Cardiac fibroblast (primary cell): ENCODE measurements around the gene ABCA5.

Experiments used
- DNase-seq, 2 donors: peaks; one replicate each; pipeline versions ENCODE4 v3.0.0 to v3.0.0-alpha.2; 2010; ENCODE audit warnings: low read depth in 2 of 2
- H3K4me3 ChIP-seq, 2 donors: replicated peaks in 1 of 2; 1 replicate in 1 of 2; 2 replicates in 1 of 2; pipeline ENCODE4 v1.5.1; 2011; ENCODE audit warnings: low read depth in 2 of 2, low read length in 2 of 2, mild to moderate bottlenecking in 2 of 2, moderate library complexity in 1 of 2
- CTCF ChIP-seq: IDR thresholded peaks from one replicate; pipeline ENCODE4 v1.5.1; 2011; ENCODE audit warnings: low read depth, mild to moderate bottlenecking, low read length, inconsistent platforms

Gene ABCA5

GRCh38 chr17:69227541-69227940, 99.4 kb downstream of the ABCA5 start:
- H3K4me3 ChIP-seq, result no peak overlapping the region
- no peak for TF ChIP-seq CTCF
- DNase-seq, result no peak

- no peak for TF ChIP-seq CTCF
- no peak overlapping the region for H3K4me3 ChIP-seq
- peak; percentile 66 to 80 for DNase-seq
Observed at GRCh38 chr17:69223809-69224208, 103.1 kb downstream of the ABCA5 start.

GRCh38 chr17:69222707-69223258, 104.2 kb downstream of the ABCA5 start:
- no peak for DNase-seq
- H3K4me3 ChIP-seq, result no peak overlapping the region
- no peak for TF ChIP-seq CTCF

- no peak for TF ChIP-seq CTCF
- no peak overlapping the region for H3K4me3 ChIP-seq
- DNase-seq, result no peak
Observed at GRCh38 chr17:69220098-69220497, 106.8 kb downstream of the ABCA5 start.

GRCh38 chr17:69218986-69219385, 107.9 kb downstream of the ABCA5 start:
- no peak for TF ChIP-seq CTCF
- H3K4me3 ChIP-seq, result no peak overlapping the region
- DNase-seq, result no peak

- peak in 1 of 2 donors; percentile 8 for DNase-seq
- TF ChIP-seq CTCF, result no peak
Observed at GRCh38 chr17:69213059-69213813, 113.7 kb downstream of the ABCA5 start.

More at GRCh38 chr17:69213059-69213813, 113.7 kb downstream of the ABCA5 start:
- H3K4me3 ChIP-seq, result no peak overlapping the region
